Central memory CD8-positive, alpha-beta T cell (primary cell): ENCODE data around the gene KNTC1.

ENCODE experiments used
- ATAC-seq: fragments of 150-1000 bp; cut with Tn5 transposase; replicated peaks from 2 replicates; pipeline ENCODE4 v1.10.0; 2022; ENCODE audit warnings: mild to moderate bottlenecking, moderate FRiP score, moderate number of reproducible peaks; ENCODE audit not compliant: poor library complexity, severe bottlenecking; ENCODE audit errors: extremely low read depth
- DNase-seq, 2 donors: peaks; one replicate each; pipeline ENCODE4 v3.0.0; 2021; ENCODE audit warnings: low spot score in 2 of 2
- H3K27ac Mint-ChIP-seq: one replicate; pipeline ENCODE4 v1.8.0; 2022; ENCODE audit warnings: low read depth, mild to moderate bottlenecking, moderate library complexity, mixed read lengths
- H3K27me3 Mint-ChIP-seq: one replicate; pipeline ENCODE4 v1.8.0; 2022; ENCODE audit warnings: mixed read lengths
- H3K36me3 Mint-ChIP-seq: one replicate; pipeline ENCODE4 v1.8.0; 2022; ENCODE audit warnings: mild to moderate bottlenecking, moderate library complexity, mixed read lengths; ENCODE audit not compliant: insufficient read depth
- H3K4me1 Mint-ChIP-seq: one replicate; pipeline ENCODE4 v1.8.0; 2022; ENCODE audit warnings: mixed read lengths
- H3K4me3 Mint-ChIP-seq: one replicate; pipeline ENCODE4 v1.8.0; 2022; ENCODE audit warnings: mild to moderate bottlenecking, moderate library complexity, mixed read lengths
- H3K9me3 Mint-ChIP-seq: one replicate; pipeline ENCODE4 v1.8.0; 2022; ENCODE audit warnings: mixed read lengths

Gene KNTC1

DNA sequence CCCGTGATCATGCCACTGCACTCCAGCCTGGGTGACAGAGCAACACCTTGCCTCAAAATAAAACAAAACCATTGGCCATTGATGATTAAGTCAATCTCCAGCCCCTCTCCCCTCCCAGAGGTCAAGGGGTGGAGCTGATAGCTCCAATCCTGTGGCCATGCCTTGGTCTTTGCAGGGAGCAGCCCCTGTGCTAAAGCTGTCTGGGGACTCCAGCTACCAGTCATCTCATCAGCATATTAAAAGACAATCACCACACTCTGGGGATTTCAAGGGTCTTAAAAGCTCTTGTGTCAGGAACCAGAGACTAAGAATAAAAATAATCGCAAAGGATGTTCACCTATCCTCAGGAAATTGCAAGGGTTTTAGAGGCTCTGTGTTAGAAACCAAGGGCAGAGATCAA lies 145.5 kb downstream of the KNTC1 start:
- DNase-seq (no peak), ATAC-seq (no peak)
- H3K9me3 Mint-ChIP-seq: no peaks in the 10 kb centered on the region
- no peak overlapping the region for H3K4me3 Mint-ChIP-seq
- H3K4me1 Mint-ChIP-seq: peaks cover 5% of the 10 kb centered on the region
- H3K27me3 Mint-ChIP-seq: peaks cover 42% of the 10 kb centered on the region
- no peaks in the 10 kb centered on the region for H3K36me3 Mint-ChIP-seq
- no peak overlapping the region for H3K27ac Mint-ChIP-seq
